CD4-positive, alpha-beta T cell treated with Interleukin-15 for 4 hours (primary cell): ENCODE data around the gene EIF5A.

ENCODE experiments used
- DNase-seq: peaks from one replicate; pipeline ENCODE4 v3.0.0-alpha.2; 2020; ENCODE audit warnings: low spot score

EIF5A gene

GRCh38 chr17:7306911-7307685 lies at the start of gene EIF5A:
Gene EIF5A (plus strand): TSS chr17:7307628. CDS start chr17:7309636, 2,008 bp downstream.
- DNase-seq: peak; percentile 100

- DNase-seq: no peak
These were observed 48.5 kb upstream of the EIF5A start for GRCh38 chr17:7258731-7259554.

- DNase-seq: no peak
These were observed 47.9 kb upstream of the EIF5A start for GRCh38 chr17:7259555-7259889.

- no peak for DNase-seq
These were observed 47.3 kb upstream of the EIF5A start for GRCh38 chr17:7260151-7260550.

GRCh38 chr17:7260651-7261378 lies 46.6 kb upstream of the EIF5A start:
- no peak for DNase-seq

- no peak for DNase-seq
These were observed 45.8 kb upstream of the EIF5A start for GRCh38 chr17:7261379-7262191.

GRCh38 chr17:7262192-7262934 lies 45.1 kb upstream of the EIF5A start, which contains the start of gene CLDN7:
Gene CLDN7 (minus strand): TSS chr17:7262478. CDS start chr17:7262043, 435 bp downstream.
- DNase-seq: no peak

GRCh38 chr17:7262935-7263800 lies 44.3 kb upstream of the EIF5A start:
- no peak for DNase-seq

GRCh38 chr17:7263801-7264078 lies 43.7 kb upstream of the EIF5A start:
- no peak for DNase-seq

GRCh38 chr17:7266784-7267183 lies 40.6 kb upstream of the EIF5A start:
- DNase-seq: no peak

- DNase-seq: no peak
These were observed 28.0 kb upstream of the EIF5A start for GRCh38 chr17:7279448-7279847.

GRCh38 chr17:7280519-7281073 lies 26.8 kb upstream of the EIF5A start:
- peak; percentile 87 for DNase-seq

- DNase-seq: peak; percentile 82
These were observed 26.1 kb upstream of the EIF5A start, which contains the start of gene SLC2A4 for GRCh38 chr17:7281074-7281952. Gene SLC2A4 (plus strand): TSS chr17:7281718. CDS start chr17:7281935, 217 bp downstream.

GRCh38 chr17:7281953-7282751 lies 25.3 kb upstream of the EIF5A start:
- DNase-seq: no peak

GRCh38 chr17:7282752-7283321 lies 24.6 kb upstream of the EIF5A start:
- DNase-seq: no peak

- no peak for DNase-seq
These were observed 23.8 kb upstream of the EIF5A start for GRCh38 chr17:7283471-7284216.

- no peak for DNase-seq
These were observed 22.5 kb upstream of the EIF5A start for GRCh38 chr17:7284911-7285310.
